Measurements from ENCODE around the gene CD320.

CD320 gene

DNA sequence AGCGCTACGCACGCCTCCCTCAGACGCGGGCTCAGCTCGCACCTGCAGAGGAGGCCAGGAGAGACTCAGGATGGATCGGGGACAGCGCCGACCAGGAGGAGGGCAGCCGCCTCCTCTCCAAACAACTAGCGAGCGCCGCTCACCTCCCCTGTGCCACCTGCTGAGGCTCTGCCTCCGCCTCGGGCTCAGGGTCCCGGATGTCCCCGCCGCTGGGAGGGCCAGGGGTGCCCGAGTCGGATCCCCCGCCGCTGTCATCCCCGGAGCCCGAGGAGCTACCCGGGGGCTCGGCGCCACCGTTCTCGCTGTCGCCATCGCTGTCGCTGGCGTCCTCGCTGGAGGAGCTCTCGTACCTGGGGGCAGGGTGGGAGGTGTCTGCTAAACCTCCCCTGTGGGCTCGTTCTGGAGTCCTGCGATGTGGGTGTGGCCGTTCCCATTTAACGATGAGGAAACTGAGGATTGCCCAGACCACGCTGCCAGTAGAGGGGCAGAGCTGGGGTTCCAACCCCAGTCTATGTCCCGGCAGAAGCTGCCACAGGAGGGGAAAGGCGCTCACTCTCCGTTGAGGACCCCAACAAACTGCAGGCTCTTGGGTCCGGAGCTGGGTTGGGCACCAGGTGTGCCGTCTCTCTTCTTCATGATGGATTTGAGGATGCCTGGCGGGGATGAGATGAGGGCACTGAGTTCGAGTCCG lies 25.8 kb upstream of the CD320 start:
- TF ChIP-seq, protein P1, sequence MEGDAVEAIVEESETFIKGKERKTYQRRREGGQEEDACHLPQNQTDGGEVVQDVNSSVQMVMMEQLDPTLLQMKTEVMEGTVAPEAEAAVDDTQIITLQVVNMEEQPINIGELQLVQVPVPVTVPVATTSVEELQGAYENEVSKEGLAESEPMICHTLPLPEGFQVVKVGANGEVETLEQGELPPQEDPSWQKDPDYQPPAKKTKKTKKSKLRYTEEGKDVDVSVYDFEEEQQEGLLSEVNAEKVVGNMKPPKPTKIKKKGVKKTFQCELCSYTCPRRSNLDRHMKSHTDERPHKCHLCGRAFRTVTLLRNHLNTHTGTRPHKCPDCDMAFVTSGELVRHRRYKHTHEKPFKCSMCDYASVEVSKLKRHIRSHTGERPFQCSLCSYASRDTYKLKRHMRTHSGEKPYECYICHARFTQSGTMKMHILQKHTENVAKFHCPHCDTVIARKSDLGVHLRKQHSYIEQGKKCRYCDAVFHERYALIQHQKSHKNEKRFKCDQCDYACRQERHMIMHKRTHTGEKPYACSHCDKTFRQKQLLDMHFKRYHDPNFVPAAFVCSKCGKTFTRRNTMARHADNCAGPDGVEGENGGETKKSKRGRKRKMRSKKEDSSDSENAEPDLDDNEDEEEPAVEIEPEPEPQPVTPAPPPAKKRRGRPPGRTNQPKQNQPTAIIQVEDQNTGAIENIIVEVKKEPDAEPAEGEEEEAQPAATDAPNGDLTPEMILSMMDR (IDR thresholded peaks at IDR 0.05; ENCODE audit: control extremely low read depth, extremely low read depth, low read depth, missing control alignments): no peak
- CTCF ChIA-PET: interaction anchor here (1.4 to 2.2 kb wide), 2 partner anchors 10 to 20 kb away, joined by 4 to 17 read pairs; no protein-coding TSS in a partner anchor
- POLR2A ChIA-PET: interaction anchor here (2.1 kb wide), 1 partner anchor 11 kb away, joined by 16 read pairs; no protein-coding TSS in a partner anchor
- DNase-seq (ENCODE audit: extremely low spot score): no peak

DNA sequence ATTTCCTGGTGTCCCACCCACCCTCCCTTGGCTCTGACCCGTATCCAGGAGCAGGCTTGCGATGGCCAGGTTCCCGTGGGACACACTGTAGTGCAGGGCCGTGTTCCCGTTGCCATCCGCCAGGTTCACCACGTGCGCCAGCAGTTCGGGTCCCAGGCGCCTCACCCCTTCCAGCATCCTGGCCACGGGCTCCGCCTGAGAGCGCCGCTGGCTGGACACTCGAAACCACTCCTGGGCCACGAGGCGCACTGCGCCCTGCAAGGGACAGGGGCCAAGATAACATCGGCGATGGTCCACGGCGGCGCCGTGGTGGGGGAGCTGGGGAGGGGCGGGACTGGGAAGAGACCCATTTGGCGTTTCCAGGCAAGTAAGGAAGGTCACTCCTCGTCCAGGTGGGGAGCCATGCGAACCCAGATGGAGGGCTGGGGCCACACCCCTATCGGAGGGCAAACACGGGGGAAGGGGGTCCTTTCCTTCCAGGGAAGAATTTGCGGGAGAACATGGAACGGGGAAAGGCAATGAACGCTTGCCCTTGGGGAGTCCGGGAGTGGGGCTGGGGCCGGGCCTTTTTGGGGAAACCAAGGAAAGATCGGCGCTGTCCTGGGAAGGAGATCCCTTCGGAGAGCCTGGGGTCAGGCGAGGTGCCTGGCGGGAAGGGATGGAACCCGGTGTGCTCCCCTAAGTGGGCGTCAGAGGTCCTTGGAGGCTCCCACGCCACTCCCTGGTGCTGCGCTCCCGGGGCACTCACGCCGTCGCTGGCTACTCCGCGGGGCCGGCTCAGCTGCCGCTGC lies 25.0 kb upstream of the CD320 start:
- POLR2A ChIA-PET: no interaction called here

GRCh38 chr19:8331263-8331845 lies 23.2 kb upstream of the CD320 start:
- TF ChIP-seq, protein P1 (IDR thresholded peaks at IDR 0.05; ENCODE audit: control extremely low read depth, extremely low read depth, low read depth, missing control alignments): no peak
- CTCF ChIA-PET: interaction anchor here (4.3 kb wide), 1 partner anchor 23 kb away, joined by 27 read pairs; no protein-coding TSS in a partner anchor
- no peak for DNase-seq (ENCODE audit: extremely low spot score)
- POLR2A ChIA-PET: no interaction called here

More for the DNA sequence above, 25.0 kb upstream of the CD320 start:
- DNase-seq (ENCODE audit: extremely low spot score): no peak
- TF ChIP-seq, protein P1 (IDR thresholded peaks at IDR 0.05; ENCODE audit: control extremely low read depth, extremely low read depth, low read depth, missing control alignments): no peak
- CTCF ChIA-PET: interaction anchor here (2.2 kb wide), 1 partner anchor 21 kb away, joined by 17 read pairs; no protein-coding TSS in a partner anchor

- CTCF ChIA-PET: interaction anchor here (4.3 kb wide), 1 partner anchor 24 kb away, joined by 27 read pairs; no protein-coding TSS in a partner anchor
Measured at GRCh38 chr19:8329996-8330395, 21.8 kb upstream of the CD320 start.

GRCh38 chr19:8325454-8325853 lies 17.3 kb upstream of the CD320 start:
- ChIA-PET CTCF (no interaction called here), POLR2A (interaction anchor here (0.6 to 0.7 kb wide), 2 partner anchors 154 to 169 kb away, joined by 3 to 6 read pairs; no protein-coding TSS in a partner anchor)
- TF ChIP-seq, protein P1 (IDR thresholded peaks at IDR 0.05; ENCODE audit: control extremely low read depth, extremely low read depth, low read depth, missing control alignments): no peak
- no peak for DNase-seq (ENCODE audit: extremely low spot score)

More at GRCh38 chr19:8329996-8330395, 21.8 kb upstream of the CD320 start:
- POLR2A ChIA-PET: no interaction called here
- TF ChIP-seq, protein P1 (IDR thresholded peaks at IDR 0.05; ENCODE audit: control extremely low read depth, extremely low read depth, low read depth, missing control alignments): no peak
- no peak for DNase-seq (ENCODE audit: extremely low spot score)

Measured in GM10248 (cell line).